Calu3 (cell line): ENCODE results near the gene FGFRL1. TPM values are rescaled to one million over a fixed set of nuclear protein-coding genes. Genes with fewer than 3 reads are reported as not detected.

ENCODE experiments used
- BruUV-seq: library from RNA; stranded (reverse); fragments of 400-500 nt; replicated peaks from 2 replicates; lab custom pipeline; 2021; lab: Mats Ljungman, UMichigan
- CTCF ChIA-PET: fragments of 300-600 bp; sonication (Branson Sonifier 250); formaldehyde crosslinking; loops from one replicate; lab custom pipeline; 2022; ENCODE audit warnings: antibody characterized with exemption; lab: Charles Lee
- DNase-seq: peaks from one replicate; pipeline ENCODE4 v3.0.0; 2022
- H3K27ac Mint-ChIP-seq: one replicate; pipeline ENCODE4 v1.8.0; 2022; ENCODE audit warnings: mixed read lengths; ENCODE audit not compliant: unreplicated experiment
- H3K27me3 Mint-ChIP-seq: one replicate; pipeline ENCODE4 v1.8.0; 2022; ENCODE audit warnings: mixed read lengths; ENCODE audit not compliant: unreplicated experiment
- H3K36me3 Mint-ChIP-seq: one replicate; pipeline ENCODE4 v1.8.0; 2022; ENCODE audit warnings: mild to moderate bottlenecking, moderate library complexity, mixed read lengths; ENCODE audit not compliant: insufficient read depth, unreplicated experiment
- H3K4me1 Mint-ChIP-seq: one replicate; pipeline ENCODE4 v1.8.0; 2022; ENCODE audit warnings: mild to moderate bottlenecking, low read depth, mixed read lengths; ENCODE audit not compliant: unreplicated experiment
- H3K4me3 Mint-ChIP-seq: one replicate; pipeline ENCODE4 v1.8.0; 2022; ENCODE audit warnings: mild to moderate bottlenecking, low read depth, moderate library complexity, mixed read lengths; ENCODE audit not compliant: unreplicated experiment
- H3K9me3 Mint-ChIP-seq: one replicate; pipeline ENCODE4 v1.8.0; 2022; ENCODE audit warnings: low read depth, mixed read lengths; ENCODE audit not compliant: unreplicated experiment
- intact Hi-C: fragments of 100-400 bp; cut with micrococcal nuclease; formaldehyde crosslinking; loops from one replicate; pipeline ENCODE4 v1.10.0; 2022; ENCODE audit not compliant: unreplicated experiment
- total RNA-seq: library from RNA; stranded (reverse); gene quantifications from 2 replicates; pipeline ENCODE4 v1.2.3, GENCODE V29; 2022
- TF ChIP-seq, protein P1 (sequence below): fragments of 200-600 bp; IDR thresholded peaks from one replicate; pipeline ENCODE4 v1.8.0; 2022; ENCODE audit warnings: antibody characterized with exemption; ENCODE audit not compliant: unreplicated experiment

Gene FGFRL1
- total RNA-seq, 1 experiment from 2014 or later, result 43.2 TPM

DNA sequence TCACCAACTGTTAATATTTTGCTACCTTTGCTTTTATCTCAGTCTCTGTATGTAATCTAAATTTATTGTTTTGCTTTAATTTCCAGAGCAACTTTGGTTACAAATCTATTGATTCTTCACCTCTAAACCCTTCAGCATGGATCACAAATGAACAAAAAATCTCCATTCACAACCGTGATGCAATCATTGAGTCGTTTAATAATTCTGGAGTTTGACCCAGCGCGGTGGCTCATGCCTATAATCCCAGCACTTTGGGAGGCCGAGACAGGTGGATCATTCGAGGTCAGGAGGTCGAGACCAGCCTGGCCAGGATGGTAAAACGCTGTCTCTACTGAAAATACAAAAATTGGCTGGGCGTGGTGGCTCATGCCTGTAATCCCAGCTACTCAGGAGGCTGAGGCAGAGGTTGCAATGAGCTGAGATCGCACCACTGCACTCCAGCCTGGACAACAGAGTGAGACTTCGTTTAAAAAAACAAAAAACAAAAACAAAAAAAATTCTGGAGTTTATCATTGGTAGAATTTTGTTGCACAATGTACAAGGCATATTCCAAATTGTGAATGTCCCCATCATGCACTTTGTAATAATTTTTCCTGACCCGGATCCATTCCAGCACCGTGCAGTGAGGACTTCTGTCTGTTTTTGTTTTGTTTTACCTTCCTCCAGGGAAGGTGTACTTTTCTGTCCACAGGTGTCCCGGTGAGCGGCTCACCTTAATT lies 26.9 kb upstream of the FGFRL1 start:
- intact Hi-C loops, result no loop called here
- Mint-ChIP-seq H3K4me1 (peaks cover 8% of the 10 kb centered on the region), H3K36me3 (peaks cover 17% of the 10 kb centered on the region), H3K27ac (no peak overlapping the region), H3K4me3 (peak overlapping the region; percentile 55), H3K9me3 (no peaks in the 10 kb centered on the region), H3K27me3 (no peaks in the 10 kb centered on the region)
- no peak for DNase-seq
- CTCF ChIA-PET, result interaction anchor here (0.6 kb wide), 1 partner anchor 213 kb away, joined by 5 read pairs; no protein-coding TSS in a partner anchor
- TF ChIP-seq, protein P1, sequence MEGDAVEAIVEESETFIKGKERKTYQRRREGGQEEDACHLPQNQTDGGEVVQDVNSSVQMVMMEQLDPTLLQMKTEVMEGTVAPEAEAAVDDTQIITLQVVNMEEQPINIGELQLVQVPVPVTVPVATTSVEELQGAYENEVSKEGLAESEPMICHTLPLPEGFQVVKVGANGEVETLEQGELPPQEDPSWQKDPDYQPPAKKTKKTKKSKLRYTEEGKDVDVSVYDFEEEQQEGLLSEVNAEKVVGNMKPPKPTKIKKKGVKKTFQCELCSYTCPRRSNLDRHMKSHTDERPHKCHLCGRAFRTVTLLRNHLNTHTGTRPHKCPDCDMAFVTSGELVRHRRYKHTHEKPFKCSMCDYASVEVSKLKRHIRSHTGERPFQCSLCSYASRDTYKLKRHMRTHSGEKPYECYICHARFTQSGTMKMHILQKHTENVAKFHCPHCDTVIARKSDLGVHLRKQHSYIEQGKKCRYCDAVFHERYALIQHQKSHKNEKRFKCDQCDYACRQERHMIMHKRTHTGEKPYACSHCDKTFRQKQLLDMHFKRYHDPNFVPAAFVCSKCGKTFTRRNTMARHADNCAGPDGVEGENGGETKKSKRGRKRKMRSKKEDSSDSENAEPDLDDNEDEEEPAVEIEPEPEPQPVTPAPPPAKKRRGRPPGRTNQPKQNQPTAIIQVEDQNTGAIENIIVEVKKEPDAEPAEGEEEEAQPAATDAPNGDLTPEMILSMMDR, result no peak
- no TSS peak for BruUV-seq

DNA sequence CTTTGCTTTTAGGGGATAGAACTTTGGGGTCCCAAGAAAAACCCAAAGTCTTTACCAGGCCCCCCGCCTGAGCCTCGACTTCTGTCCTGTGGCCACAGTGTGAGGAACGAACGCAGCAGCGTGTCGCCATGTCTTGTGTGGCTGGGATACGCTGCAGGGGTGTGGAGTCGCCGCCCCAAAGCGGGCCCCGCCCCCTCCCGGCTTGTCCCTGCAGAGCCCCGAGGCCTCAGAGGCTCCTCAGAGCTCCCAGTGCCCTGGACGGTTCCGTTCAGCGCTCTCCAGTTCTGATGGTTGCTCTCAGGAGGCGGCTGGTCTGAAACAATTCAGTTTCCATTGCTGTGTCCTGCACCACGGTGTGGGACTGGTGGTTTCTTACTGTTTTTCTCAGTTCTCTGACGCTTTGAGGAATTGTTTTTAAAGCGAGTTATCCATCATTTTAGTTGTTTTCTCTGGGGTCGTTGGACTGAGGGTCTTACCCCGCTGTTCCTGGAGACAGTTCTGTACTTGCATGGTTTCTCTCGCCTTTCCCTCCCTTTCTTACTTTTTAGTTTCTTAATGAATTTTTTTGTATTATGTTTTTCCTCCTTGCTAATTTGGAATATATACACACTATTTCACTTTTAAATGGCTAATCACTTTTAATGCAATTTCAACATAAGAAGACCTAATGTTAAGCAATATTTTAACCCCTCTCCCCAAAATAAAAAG lies 26.1 kb upstream of the FGFRL1 start:
- H3K9me3 Mint-ChIP-seq, result no peaks in the 10 kb centered on the region
- peaks cover 8% of the 10 kb centered on the region for H3K4me1 Mint-ChIP-seq
- no TSS peak for BruUV-seq
- peaks cover 18% of the 10 kb centered on the region for H3K36me3 Mint-ChIP-seq
- peak; percentile 79 for DNase-seq
- H3K4me3 Mint-ChIP-seq, result peak overlapping the region; percentile 55
- intact Hi-C loops, result no loop called here
- no peak overlapping the region for H3K27ac Mint-ChIP-seq
- CTCF ChIA-PET, result interaction anchor here (0.6 kb wide), 1 partner anchor 214 kb away, joined by 5 read pairs; no protein-coding TSS in a partner anchor
- H3K27me3 Mint-ChIP-seq, result no peaks in the 10 kb centered on the region
- TF ChIP-seq, protein P1, result no peak

DNA sequence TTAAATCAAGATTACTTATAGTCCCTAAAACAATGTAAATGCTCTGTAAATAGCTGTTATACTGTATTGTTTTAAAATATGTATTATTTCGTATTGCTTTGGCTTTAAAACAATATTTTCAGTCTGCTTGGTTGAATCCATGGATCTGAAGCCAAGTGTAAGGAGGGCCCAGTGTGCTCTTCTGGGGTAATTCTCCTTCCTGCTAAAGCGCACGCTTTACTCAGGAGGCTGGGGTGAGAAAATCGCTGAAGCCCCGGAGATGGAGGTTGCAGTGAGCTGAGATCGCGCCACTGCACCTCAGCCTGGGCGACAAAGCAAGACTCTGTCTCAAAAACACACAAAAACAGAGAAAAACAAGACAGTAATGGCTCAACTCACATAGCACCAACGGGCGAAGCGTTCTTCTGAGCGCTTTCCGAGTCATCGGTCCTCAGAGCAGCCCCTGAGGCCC lies 25.0 kb upstream of the FGFRL1 start:
- H3K4me1 Mint-ChIP-seq, result peaks cover 8% of the 10 kb centered on the region
- no peaks in the 10 kb centered on the region for H3K27me3 Mint-ChIP-seq
- peak overlapping the region; percentile 82 for H3K4me3 Mint-ChIP-seq
- H3K9me3 Mint-ChIP-seq, result no peaks in the 10 kb centered on the region
- TF ChIP-seq, protein P1, result no peak
- peaks cover 18% of the 10 kb centered on the region for H3K36me3 Mint-ChIP-seq
- intact Hi-C loops, result no loop called here
- BruUV-seq, result no TSS peak
- H3K27ac Mint-ChIP-seq, result no peak overlapping the region
- CTCF ChIA-PET, result interaction anchor here (1.0 to 1.2 kb wide), 3 partner anchors 54 to 244 kb away, joined by 4 to 6 read pairs (median 5); partner anchors contain the start of genes GAK and TMEM175
- no peak for DNase-seq

DNA sequence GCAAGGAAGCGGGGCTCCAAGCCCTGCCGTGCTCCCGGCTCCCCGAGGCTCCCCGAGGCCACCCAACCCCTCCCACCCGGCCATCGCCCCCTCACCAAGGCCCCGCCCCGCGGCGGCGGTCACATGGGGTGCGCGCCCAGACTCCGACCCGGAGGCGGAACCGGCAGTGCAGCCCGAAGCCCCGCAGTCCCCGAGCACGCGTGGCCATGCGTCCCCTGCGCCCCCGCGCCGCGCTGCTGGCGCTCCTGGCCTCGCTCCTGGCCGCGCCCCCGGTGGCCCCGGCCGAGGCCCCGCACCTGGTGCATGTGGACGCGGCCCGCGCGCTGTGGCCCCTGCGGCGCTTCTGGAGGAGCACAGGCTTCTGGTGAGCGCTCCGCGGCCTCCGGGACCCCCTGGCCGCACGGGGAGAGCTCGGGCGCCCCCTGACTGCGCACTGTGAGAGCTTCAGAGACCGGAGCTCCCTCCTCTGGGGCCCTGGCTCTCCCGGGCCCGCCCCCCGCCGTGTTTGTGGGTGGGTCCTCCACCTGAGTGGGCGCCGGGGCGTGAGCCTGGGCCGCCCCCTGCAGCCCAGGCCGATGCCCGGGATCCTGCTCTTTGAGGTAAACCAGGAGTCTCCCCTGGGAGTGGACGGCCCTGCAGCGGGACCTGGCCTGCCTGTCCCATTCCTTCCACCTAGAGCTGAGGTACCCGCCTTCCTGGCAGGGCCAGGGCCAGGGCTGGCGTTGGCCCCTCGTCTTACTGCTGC lies 24.4 kb upstream of the FGFRL1 start, which contains the start of gene IDUA:
Gene IDUA (plus strand): TSS at position 166 of the 745 bp plus-strand sequence. CDS start 41 bp downstream, at position 207.
- intact Hi-C loops, result no loop called here
- Mint-ChIP-seq H3K4me1 (peaks cover 8% of the 10 kb centered on the region), H3K27me3 (no peaks in the 10 kb centered on the region), H3K4me3 (peak within 1 kb of the TSS; percentile 82), H3K36me3 (peaks cover 18% of the 10 kb centered on the region), H3K9me3 (no peaks in the 10 kb centered on the region), H3K27ac (peak within 1 kb of the TSS; percentile 60)
- TF ChIP-seq, protein P1, result peak; percentile 25
- no TSS peak for BruUV-seq
- DNase-seq, result peak; percentile 82
- CTCF ChIA-PET, result interaction anchor here (0.7 to 1.2 kb wide), 4 partner anchors 55 to 267 kb away, joined by 3 to 6 read pairs (median 4); partner anchors contain the start of genes GAK and TMEM175
